Esophagus muscularis mucosa (tissue), 4 donors: Measurements from ENCODE around the gene NAT9.

Experiments
- CTCF ChIP-seq, 3 experiments: fragments of 200-600 bp in 2 of 3; fragments of 450-650 bp in 1 of 3; sonication (generic) in 2 of 3; IDR thresholded peaks; one replicate each; pipeline ENCODE4 v1.5.1; 2017 to 2019; ENCODE audit warnings: antibody characterized with exemption in 3 of 3, mild to moderate bottlenecking in 2 of 3, moderate library complexity in 1 of 3
- EP300 ChIP-seq: sonication (generic); formaldehyde crosslinking; IDR thresholded peaks from one replicate; pipeline ENCODE4 v1.6.1; 2017; ENCODE audit warnings: antibody characterized with exemption
- POLR2A ChIP-seq: fragments of 450-650 bp; IDR thresholded peaks from one replicate; pipeline ENCODE4 v1.6.1; 2017; ENCODE audit warnings: antibody characterized with exemption, moderate library complexity, mild to moderate bottlenecking, low read depth

GRCh38 chr17:74776990-74777389 is 845 bp upstream of the NAT9 start:
- no peak for TF ChIP-seq POLR2A
- no peak for TF ChIP-seq CTCF (IDR thresholded peaks at IDR 0.05)
- TF ChIP-seq EP300: no peak
